Transverse colon (tissue), 3 donors: ENCODE data around the gene OPRM1.

Source experiments
- CTCF ChIP-seq, 5 experiments: fragments of 200-600 bp in 3 of 5; fragments of 450-650 bp in 2 of 5; sonication (generic) in 3 of 5; IDR thresholded peaks; 1 replicate in 2 of 5; 2 replicates in 3 of 5; pipeline ENCODE4 v1.5.1; 2016 to 2017; ENCODE audit warnings: antibody characterized with exemption in 5 of 5, inconsistent platforms in 3 of 5, mild to moderate bottlenecking in 2 of 5, moderate library complexity in 1 of 5
- POLR2A ChIP-seq: fragments of 450-650 bp; IDR thresholded peaks from one replicate; pipeline ENCODE4 v1.6.1; 2016; ENCODE audit warnings: antibody characterized with exemption, mild to moderate bottlenecking, moderate library complexity

DNA sequence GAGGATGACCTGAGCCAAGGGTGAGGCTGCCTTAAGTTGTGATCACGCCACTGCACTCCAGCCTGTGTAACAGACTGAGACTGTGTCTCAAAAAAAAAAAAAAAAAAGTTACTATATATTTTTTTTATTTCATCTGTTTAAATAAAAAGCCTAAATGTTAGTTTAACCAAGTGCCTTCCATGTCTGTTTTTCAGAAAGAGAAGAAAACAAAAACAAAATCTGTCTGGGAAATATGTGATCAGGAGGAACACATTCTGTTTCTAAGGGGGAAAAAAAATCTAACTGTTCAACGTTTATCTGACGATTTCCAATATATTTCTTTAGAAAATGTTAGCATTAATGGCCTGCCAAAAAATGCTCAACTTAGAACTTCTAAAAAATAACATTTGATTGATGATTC is 170.5 kb downstream of the OPRM1 start:
- TF ChIP-seq CTCF (IDR thresholded peaks at IDR 0.05): no peak
- no peak for TF ChIP-seq POLR2A
